ENCODE results near the gene ENHO. TPM values are rescaled to one million over a fixed set of nuclear protein-coding genes. Genes with fewer than 3 reads are reported as not detected.

Gene ENHO
- total RNA-seq, 2 experiments from 2014 or later, result 0.45 TPM; not detected in 1

- Histone ChIP-seq H3K27ac (ENCODE audit: low read depth in 1 of 2, low read length in 2 of 2) (no peak overlapping the region), H3K4me3 (ENCODE audit: low read length) (no peak overlapping the region), H3K27me3 (ENCODE audit: control insufficient read depth in 1 of 2, insufficient read depth in 2 of 2, low read length in 2 of 2) (no peaks in the 10 kb centered on the region), H3K4me1 (ENCODE audit: insufficient read depth, low read length) (peaks cover 16% of the 10 kb centered on the region), H3K36me3 (ENCODE audit: insufficient read depth, low read length) (no peaks in the 10 kb centered on the region), H3K9me3 (ENCODE audit: control insufficient read depth in 1 of 2, insufficient read depth in 1 of 2, low read length in 2 of 2) (no peaks in the 10 kb centered on the region)
- TF ChIP-seq CTCF (IDR thresholded peaks at IDR 0.05), result no peak
- no peak for ATAC-seq (ENCODE audit: poor library complexity)
- no peak overlapping the region for H3K4me3 Mint-ChIP-seq
- H3K27me3 Mint-ChIP-seq, result no peaks in the 10 kb centered on the region
- ChIA-PET POLR2A (no interaction called here), CTCF (interaction anchor here (1.4 kb wide), 1 partner anchor 72 kb away, joined by 7 read pairs; no protein-coding TSS in a partner anchor)
- H3K36me3 Mint-ChIP-seq (ENCODE audit: low read depth), result no peaks in the 10 kb centered on the region
- no peaks in the 10 kb centered on the region for H3K9me3 Mint-ChIP-seq
- peaks cover 10% of the 10 kb centered on the region for H3K4me1 Mint-ChIP-seq (ENCODE audit: low read depth)
- intact Hi-C loops (cut with DNase I, micrococcal nuclease), result no loop called here
- no peak for DNase-seq
- H3K27ac Mint-ChIP-seq, result no peak overlapping the region
These were observed 3.9 kb downstream of the ENHO start for GRCh38 chr9:34518896-34519295.

GRCh38 chr9:34518110-34518616 is 4.6 kb downstream of the ENHO start:
- intact Hi-C loops (cut with DNase I, micrococcal nuclease), result no loop called here
- no peaks in the 10 kb centered on the region for H3K9me3 ChIP-seq (ENCODE audit: control insufficient read depth in 1 of 2, insufficient read depth in 1 of 2, low read length in 2 of 2)
- Mint-ChIP-seq H3K27me3 (no peaks in the 10 kb centered on the region), H3K27ac (no peak overlapping the region), H3K4me3 (no peak overlapping the region), H3K36me3 (ENCODE audit: low read depth) (no peaks in the 10 kb centered on the region), H3K9me3 (no peaks in the 10 kb centered on the region), H3K4me1 (ENCODE audit: low read depth) (peaks cover 5% of the 10 kb centered on the region)
- no peaks in the 10 kb centered on the region for H3K36me3 ChIP-seq (ENCODE audit: insufficient read depth, low read length)
- no peak for DNase-seq
- no peak overlapping the region for H3K4me3 ChIP-seq (ENCODE audit: low read length)
- no peaks in the 10 kb centered on the region for H3K27me3 ChIP-seq (ENCODE audit: control insufficient read depth in 1 of 2, insufficient read depth in 2 of 2, low read length in 2 of 2)
- TF ChIP-seq CTCF (IDR thresholded peaks at IDR 0.05), result no peak
- ATAC-seq (ENCODE audit: poor library complexity), result no peak
- POLR2A ChIA-PET, result no interaction called here
- CTCF ChIA-PET, result no interaction called here
- H3K4me1 ChIP-seq (ENCODE audit: insufficient read depth, low read length), result peaks cover 10% of the 10 kb centered on the region
- H3K27ac ChIP-seq (ENCODE audit: low read depth in 1 of 2, low read length in 2 of 2), result no peak overlapping the region

- H3K4me3 ChIP-seq (ENCODE audit: low read length), result no peak overlapping the region
- no peak for TF ChIP-seq CTCF (IDR thresholded peaks at IDR 0.05)
- POLR2A ChIA-PET, result no interaction called here
- no peak overlapping the region for H3K4me3 Mint-ChIP-seq
- H3K36me3 Mint-ChIP-seq (ENCODE audit: low read depth), result no peaks in the 10 kb centered on the region
- intact Hi-C loops (cut with DNase I, micrococcal nuclease), result no loop called here
- no peak overlapping the region for H3K27ac ChIP-seq (ENCODE audit: low read depth in 1 of 2, low read length in 2 of 2)
- H3K27me3 Mint-ChIP-seq, result no peaks in the 10 kb centered on the region
- no peaks in the 10 kb centered on the region for H3K36me3 ChIP-seq (ENCODE audit: insufficient read depth, low read length)
- H3K9me3 Mint-ChIP-seq, result no peaks in the 10 kb centered on the region
- no peak for DNase-seq
- ATAC-seq (ENCODE audit: poor library complexity), result no peak
- no peak overlapping the region for H3K27ac Mint-ChIP-seq
- H3K27me3 ChIP-seq (ENCODE audit: control insufficient read depth in 1 of 2, insufficient read depth in 2 of 2, low read length in 2 of 2), result no peaks in the 10 kb centered on the region
- H3K4me1 ChIP-seq (ENCODE audit: insufficient read depth, low read length), result peaks cover 4% of the 10 kb centered on the region
- CTCF ChIA-PET, result interaction anchor here (0.6 kb wide), 1 partner anchor 116 kb away, joined by 3 read pairs; no protein-coding TSS in a partner anchor
- H3K4me1 Mint-ChIP-seq (ENCODE audit: low read depth), result peaks cover under 1% of the 10 kb centered on the region
- no peaks in the 10 kb centered on the region for H3K9me3 ChIP-seq (ENCODE audit: control insufficient read depth in 1 of 2, insufficient read depth in 1 of 2, low read length in 2 of 2)
These were observed 5.6 kb downstream of the ENHO start for GRCh38 chr9:34517185-34517584.

Measured in CD4-positive, alpha-beta T cell (primary cell).